IPS DF 6.9 (cell line): ENCODE results near the gene LRRC27.
A peak's percentile ranks its signal among the peaks of the same experiment; 100 is the strongest.

Source experiments
- DNase-seq: peaks from one replicate; pipeline ENCODE4 v3.0.0-alpha.2; 2013; ENCODE audit warnings: low read depth, low spot score
- H3K27ac ChIP-seq: one replicate; pipeline ENCODE4 v1.5.1; 2013; ENCODE audit warnings: low read length, control low read depth
- H3K27me3 ChIP-seq: 2 replicates; pipeline ENCODE4 v1.6.1; 2013; ENCODE audit warnings: mild to moderate bottlenecking, low read length; ENCODE audit not compliant: control insufficient read depth, insufficient read depth
- H3K36me3 ChIP-seq: 2 replicates; pipeline ENCODE4 v1.6.1; 2013; ENCODE audit warnings: low read length; ENCODE audit not compliant: control insufficient read depth, insufficient read depth
- H3K4me1 ChIP-seq: 2 replicates; pipeline ENCODE4 v1.6.1; 2013; ENCODE audit warnings: low read length; ENCODE audit not compliant: control insufficient read depth, insufficient read depth
- H3K4me3 ChIP-seq: 2 replicates; pipeline ENCODE4 v1.5.1; 2013; ENCODE audit warnings: mild to moderate bottlenecking, low read length
- H3K9me3 ChIP-seq: 2 replicates; pipeline ENCODE4 v1.6.1; 2013; ENCODE audit warnings: low read length, inconsistent platforms; ENCODE audit not compliant: control insufficient read depth, insufficient read depth
- WGBS: extraction: QIAGEN DNeasy Blood & Tissue Kit; methylation state at CpG from one replicate; pipeline ENCODE4 v1.1.7; 2013; ENCODE audit warnings: mixed read lengths, missing lambda C conversion rate; ENCODE audit not compliant: insufficient read length, insufficient coverage; 5-methylcytosine and 5-hydroxymethylcytosine counted together

Gene LRRC27

GRCh38 chr10:132302421-132303310 lies 29.3 kb upstream of the LRRC27 start:
- Histone ChIP-seq H3K4me1 (peaks cover 5% of the 10 kb centered on the region; the same call in 1 of the 2 replicates), H3K36me3 (no peaks in the 10 kb centered on the region), H3K9me3 (peaks cover 2% of the 10 kb centered on the region; the same call in 1 of the 2 replicates), H3K4me3 (no peak overlapping the region), H3K27me3 (peaks cover 2% of the 10 kb centered on the region; the same call in 1 of the 2 replicates), H3K27ac (no peak overlapping the region)
- no peak for DNase-seq
- no CpG with 5 or more reads among the region's 29 CpGs for WGBS

DNA sequence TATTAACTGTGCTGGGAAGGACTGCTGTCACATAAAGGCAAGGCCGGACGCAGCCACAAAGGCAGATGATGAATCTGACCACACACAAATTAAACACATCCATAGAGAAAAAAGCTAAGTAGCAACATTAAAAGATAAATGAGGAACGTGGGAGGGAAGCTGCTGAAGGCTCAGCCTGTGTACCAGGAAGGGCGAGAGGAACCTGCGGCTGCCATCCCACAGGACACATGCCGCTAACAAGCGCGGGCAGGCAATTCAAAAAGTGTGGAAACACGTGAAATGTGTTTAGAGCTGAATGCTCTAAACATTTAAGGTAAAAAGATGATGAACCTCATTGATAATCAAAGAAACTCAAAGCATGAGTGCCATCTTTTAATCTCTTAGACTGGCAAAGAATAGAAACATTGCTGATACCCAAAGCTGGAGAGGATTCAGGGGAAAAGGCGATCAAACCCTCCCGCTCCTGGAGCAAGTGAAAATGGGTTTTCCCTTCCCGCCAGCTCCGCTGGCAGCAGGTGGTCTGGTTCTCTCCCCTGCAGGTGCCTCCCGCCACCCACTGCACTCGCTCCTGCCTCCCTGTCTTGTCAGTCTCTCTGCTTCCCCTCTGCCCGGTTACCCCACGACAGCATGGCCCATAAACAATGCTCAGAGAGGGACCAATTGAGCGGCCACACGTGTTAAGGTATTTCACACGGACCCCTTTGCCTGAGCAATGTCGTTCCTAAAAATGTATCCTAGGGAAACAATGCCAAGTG lies 28.5 kb upstream of the LRRC27 start:
- no peak overlapping the region for H3K4me3 ChIP-seq
- H3K36me3 ChIP-seq: no peaks in the 10 kb centered on the region
- H3K9me3 ChIP-seq: peaks cover 2% of the 10 kb centered on the region; the same call in 1 of the 2 replicates
- H3K27me3 ChIP-seq: peaks cover 2% of the 10 kb centered on the region; the same call in 1 of the 2 replicates
- H3K27ac ChIP-seq: no peak overlapping the region
- no peak for DNase-seq
- peaks cover 1% of the 10 kb centered on the region; the same call in 1 of the 2 replicates for H3K4me1 ChIP-seq
- no CpG with 5 or more reads among the region's 21 CpGs for WGBS

DNA sequence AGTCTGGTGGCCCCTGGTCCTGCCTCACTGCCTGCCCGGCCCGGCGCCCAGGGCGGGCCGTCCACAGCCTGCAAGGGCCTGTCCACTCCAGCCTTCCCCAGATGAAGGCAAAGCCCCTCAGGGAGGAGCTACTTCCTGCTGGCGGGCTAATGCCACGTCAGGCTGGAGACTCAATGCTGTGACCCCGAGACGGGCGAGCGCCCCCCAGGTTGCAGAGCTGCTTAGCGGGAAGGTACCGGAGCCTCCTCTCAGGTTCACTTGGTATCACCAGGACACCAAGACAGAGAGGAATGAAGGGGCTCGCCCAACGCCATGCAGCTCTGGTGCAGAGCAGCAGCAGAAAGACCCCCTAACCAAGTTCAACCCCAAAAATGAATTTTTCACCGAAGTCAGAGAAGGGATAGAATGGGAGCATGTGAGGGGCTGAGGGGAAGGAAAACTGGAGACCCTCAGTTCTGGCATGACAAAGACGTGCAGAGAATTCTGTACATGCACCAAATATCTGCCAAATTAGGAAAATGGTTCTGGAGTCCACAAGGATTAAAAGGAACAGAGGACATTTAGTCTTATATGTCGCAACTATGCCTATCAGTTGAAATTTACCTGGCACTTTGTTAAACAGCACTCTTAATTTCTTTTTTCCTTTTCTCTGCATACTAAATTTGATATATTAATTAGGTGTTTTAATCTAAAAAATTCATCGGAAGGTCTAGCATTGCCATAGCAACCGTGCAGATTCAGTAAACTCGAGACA lies 27.1 kb upstream of the LRRC27 start:
- H3K27me3 ChIP-seq: peaks cover 12% of the 10 kb centered on the region; the same call in 1 of the 2 replicates
- no peak overlapping the region for H3K27ac ChIP-seq
- no peaks in the 10 kb centered on the region for H3K36me3 ChIP-seq
- H3K9me3 ChIP-seq: peaks cover 2% of the 10 kb centered on the region; the same call in 1 of the 2 replicates
- no peak for DNase-seq
- H3K4me3 ChIP-seq: no peak overlapping the region
- peaks cover 3% of the 10 kb centered on the region for H3K4me1 ChIP-seq
- WGBS: no CpG with 5 or more reads among the region's 21 CpGs

DNA sequence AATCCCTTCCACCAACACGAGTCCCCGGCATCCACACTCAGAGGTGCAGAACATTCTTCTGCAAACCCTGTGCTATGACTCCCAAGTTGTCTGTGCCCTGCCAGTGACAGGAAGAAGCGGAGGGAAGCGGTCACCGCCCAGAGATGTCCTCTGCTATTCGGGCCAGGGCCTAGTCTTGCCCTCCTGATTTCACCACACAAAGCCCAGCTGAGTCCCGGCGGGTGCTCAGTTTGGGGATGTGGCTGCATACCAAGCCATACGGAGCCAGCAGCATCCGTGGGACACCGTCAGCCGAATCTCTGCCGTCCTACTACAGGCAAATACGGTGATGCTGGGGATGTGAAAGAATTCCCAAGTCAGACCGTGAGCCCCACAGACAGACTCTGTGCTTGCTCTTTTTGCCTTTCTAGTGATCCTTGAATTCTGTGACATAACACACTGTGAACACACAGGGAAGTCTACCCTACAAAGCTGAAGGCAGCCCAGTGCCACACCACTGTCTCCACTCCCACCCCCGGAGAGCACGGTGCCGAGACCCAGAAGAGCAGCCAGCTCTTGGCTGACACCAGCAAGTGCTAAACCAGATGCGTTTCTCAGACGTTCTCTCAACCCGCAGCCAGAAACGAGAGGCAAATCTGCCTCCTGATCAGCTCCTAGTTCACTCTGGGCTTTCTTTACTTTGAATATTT lies 26.2 kb upstream of the LRRC27 start:
- DNase-seq: no peak
- no CpG with 5 or more reads among the region's 22 CpGs for WGBS
- H3K9me3 ChIP-seq: peaks cover 2% of the 10 kb centered on the region; the same call in 1 of the 2 replicates
- no peaks in the 10 kb centered on the region for H3K36me3 ChIP-seq
- no peak overlapping the region for H3K27ac ChIP-seq
- peaks cover 3% of the 10 kb centered on the region for H3K4me1 ChIP-seq
- peaks cover 14% of the 10 kb centered on the region; the same call in 1 of the 2 replicates for H3K27me3 ChIP-seq
- no peak overlapping the region for H3K4me3 ChIP-seq

GRCh38 chr10:132306343-132306685 lies 25.7 kb upstream of the LRRC27 start:
- no peaks in the 10 kb centered on the region for H3K36me3 ChIP-seq
- H3K27me3 ChIP-seq: peaks cover 14% of the 10 kb centered on the region; the same call in 1 of the 2 replicates
- no CpG with 5 or more reads among the region's 16 CpGs for WGBS
- H3K9me3 ChIP-seq: peaks cover 2% of the 10 kb centered on the region; the same call in 1 of the 2 replicates
- peaks cover 3% of the 10 kb centered on the region for H3K4me1 ChIP-seq
- H3K4me3 ChIP-seq: no peak overlapping the region
- no peak overlapping the region for H3K27ac ChIP-seq
- DNase-seq: no peak

DNA sequence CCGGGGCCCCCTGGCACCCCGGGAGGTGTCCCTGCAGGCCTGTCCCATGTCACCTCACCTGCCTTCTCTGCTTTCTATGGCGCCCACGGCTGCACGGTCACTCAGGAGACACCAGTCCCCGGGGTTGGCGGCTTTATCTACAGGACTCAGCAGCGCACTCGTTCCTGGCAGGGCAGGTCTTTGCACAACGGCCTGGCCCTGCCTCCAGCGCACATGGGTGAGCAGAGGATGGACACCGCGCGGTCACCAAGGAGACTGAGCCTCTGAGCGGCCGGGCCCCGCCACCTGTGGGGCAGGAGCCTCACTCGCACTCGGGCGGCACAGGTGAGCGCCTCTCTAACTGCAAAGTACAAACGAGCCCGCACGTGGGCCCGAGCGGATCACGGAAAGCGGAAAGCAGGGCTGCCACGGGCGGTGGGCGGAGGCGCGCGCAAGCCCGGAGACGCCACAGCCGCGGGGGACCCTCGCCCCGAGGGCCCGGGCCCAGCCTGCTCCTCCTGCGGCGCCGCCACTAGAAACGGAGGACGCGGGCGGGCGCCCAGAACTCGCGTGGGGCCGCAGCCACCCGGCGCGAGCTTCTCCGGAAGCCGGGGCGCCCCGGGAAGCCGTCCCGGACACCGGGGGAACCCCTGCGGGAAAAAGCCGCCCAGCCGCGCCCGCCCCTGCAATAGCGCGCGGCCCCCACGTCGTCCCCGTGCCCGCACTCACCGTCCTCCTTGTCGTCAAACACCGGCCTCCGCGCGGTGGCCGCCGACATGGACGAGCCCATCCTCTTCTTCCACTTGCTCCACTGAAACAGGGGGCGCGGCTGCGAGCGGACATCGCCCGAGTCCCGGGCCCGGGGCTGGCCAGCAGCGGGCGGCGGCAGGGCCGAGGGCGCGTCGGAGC lies 24.9 kb upstream of the LRRC27 start:
- Histone ChIP-seq H3K9me3 (peaks cover 2% of the 10 kb centered on the region; the same call in 1 of the 2 replicates), H3K27ac (no peak overlapping the region), H3K27me3 (peaks cover 14% of the 10 kb centered on the region; the same call in 1 of the 2 replicates), H3K4me3 (peak overlapping the region; percentile 33; the same call in 1 of the 2 replicates), H3K4me1 (peaks cover 3% of the 10 kb centered on the region), H3K36me3 (no peaks in the 10 kb centered on the region)
- no CpG with 5 or more reads among the region's 98 CpGs for WGBS
- DNase-seq: no peak

- no CpG with 5 or more reads among the region's 84 CpGs for WGBS
- no peaks in the 10 kb centered on the region for H3K36me3 ChIP-seq
- H3K4me1 ChIP-seq: peaks cover 3% of the 10 kb centered on the region
- no peak within 1 kb of the TSS for H3K27ac ChIP-seq
- H3K27me3 ChIP-seq: peaks cover 14% of the 10 kb centered on the region; the same call in 1 of the 2 replicates
- no peak for DNase-seq
- H3K9me3 ChIP-seq: peaks cover 2% of the 10 kb centered on the region; the same call in 1 of the 2 replicates
- peak within 1 kb of the TSS; percentile 82 for H3K4me3 ChIP-seq
Measured at GRCh38 chr10:132307823-132308586, 24.0 kb upstream of the LRRC27 start, which contains the start of gene STK32C. TSS of gene STK32C (minus strand) at chr10:132307950. CDS start at chr10:132307833, 117 bp downstream.

DNA sequence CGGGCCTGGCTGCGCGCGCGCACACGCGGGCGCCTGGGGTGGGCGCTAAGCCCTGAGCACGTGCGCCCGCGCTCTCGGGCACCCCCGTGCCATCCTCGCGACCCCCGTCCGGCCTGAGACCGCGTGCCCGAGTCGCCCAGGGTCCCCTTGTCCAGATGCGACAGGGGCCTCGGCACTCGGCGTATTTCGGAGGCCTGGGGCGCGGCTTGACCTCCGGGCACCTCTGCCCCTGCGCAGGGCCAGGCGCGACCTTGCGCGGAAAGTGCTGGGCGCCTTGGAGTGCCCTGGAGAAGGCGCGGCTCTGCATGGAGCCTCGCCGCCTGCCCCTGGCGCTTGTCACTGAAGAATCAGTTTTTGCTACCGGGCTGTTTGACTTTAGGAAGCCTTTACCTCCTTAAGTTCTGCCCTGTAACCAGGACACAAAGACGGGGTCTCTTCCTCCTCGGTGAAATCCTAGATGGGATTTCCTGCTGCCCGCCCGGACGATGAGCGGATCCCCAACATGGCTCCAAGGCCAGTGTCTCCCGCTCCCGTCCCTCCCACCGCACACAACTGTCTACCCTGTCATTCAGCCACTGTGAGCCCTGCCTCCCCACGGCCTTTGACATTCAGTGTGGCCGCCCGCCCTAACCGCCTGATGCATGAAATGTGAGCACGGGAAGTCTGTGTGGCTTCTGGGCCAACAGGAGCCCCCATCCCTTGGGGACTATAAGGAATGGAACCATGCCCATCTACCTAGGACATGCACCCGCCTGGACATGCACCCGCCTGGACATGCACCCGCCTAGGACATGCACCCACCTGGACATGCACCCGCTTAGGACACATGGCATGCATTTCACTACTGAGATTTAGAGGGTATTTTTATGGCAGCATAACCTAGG lies 23.2 kb upstream of the LRRC27 start:
- peak overlapping the region; percentile 82; the same call in 1 of the 2 replicates for H3K4me3 ChIP-seq
- WGBS: no CpG with 5 or more reads among the region's 61 CpGs
- peaks cover 3% of the 10 kb centered on the region for H3K4me1 ChIP-seq
- H3K27me3 ChIP-seq: peaks cover 14% of the 10 kb centered on the region; the same call in 1 of the 2 replicates
- H3K36me3 ChIP-seq: no peaks in the 10 kb centered on the region
- no peak overlapping the region for H3K27ac ChIP-seq
- H3K9me3 ChIP-seq: peaks cover 2% of the 10 kb centered on the region; the same call in 1 of the 2 replicates
- no peak for DNase-seq
